H9 (cell line): ENCODE measurements around the gene NRG3. TPM values are rescaled to one million over a fixed set of nuclear protein-coding genes. Genes with fewer than 3 reads are reported as not detected.

Source experiments
- DNase-seq: peaks from one replicate; pipeline ENCODE4 v3.0.0-alpha.2; 2017
- H2AFZ ChIP-seq: one replicate; pipeline ENCODE4 v1.6.1; 2013; ENCODE audit warnings: mild to moderate bottlenecking, low read length, control low read depth, moderate library complexity
- H2AK5ac ChIP-seq: 2 replicates; pipeline ENCODE4 v1.6.1; 2013; ENCODE audit warnings: low read length, control low read depth, mixed read lengths; ENCODE audit not compliant: insufficient read length
- H2BK120ac ChIP-seq: one replicate; pipeline ENCODE4 v1.6.1; 2013; ENCODE audit warnings: low read depth, mild to moderate bottlenecking, low read length, control low read depth, inconsistent platforms; ENCODE audit not compliant: poor library complexity, severe bottlenecking
- H2BK12ac ChIP-seq: 2 replicates; pipeline ENCODE4 v1.6.1; 2013; ENCODE audit warnings: low read length, control low read depth, mixed read lengths, low read depth; ENCODE audit not compliant: insufficient read length
- H2BK15ac ChIP-seq: 2 replicates; pipeline ENCODE4 v1.6.1; 2013; ENCODE audit warnings: low read depth, low read length, control low read depth
- H2BK20ac ChIP-seq: one replicate; pipeline ENCODE4 v1.6.1; 2013; ENCODE audit warnings: low read depth, mild to moderate bottlenecking, low read length, control low read depth, inconsistent platforms; ENCODE audit not compliant: poor library complexity, severe bottlenecking
- H2BK5ac ChIP-seq: 2 replicates; pipeline ENCODE4 v1.6.1; 2013; ENCODE audit warnings: low read length, control low read depth, mixed read lengths; ENCODE audit not compliant: insufficient read length
- H3K14ac ChIP-seq: 2 replicates; pipeline ENCODE4 v1.6.1; 2013; ENCODE audit warnings: low read length, control low read depth; ENCODE audit not compliant: insufficient read depth
- H3K18ac ChIP-seq: 2 replicates; pipeline ENCODE4 v1.6.1; 2013; ENCODE audit warnings: low read depth, mild to moderate bottlenecking, mixed read lengths, low read length, control low read depth; ENCODE audit not compliant: insufficient read length
- H3K23ac ChIP-seq: 2 replicates; pipeline ENCODE4 v1.6.1; 2013; ENCODE audit warnings: low read length, control low read depth, mixed read lengths, low read depth; ENCODE audit not compliant: insufficient read length
- H3K23me2 ChIP-seq: 2 replicates; pipeline ENCODE4 v1.6.1; 2013; ENCODE audit warnings: low read depth, mild to moderate bottlenecking, mixed read lengths, low read length, control low read depth; ENCODE audit not compliant: insufficient read length, poor library complexity, severe bottlenecking
- H3K27ac ChIP-seq: 2 replicates; pipeline ENCODE4 v1.5.1; 2013; ENCODE audit warnings: low read length, control low read depth, mixed read lengths, low read depth; ENCODE audit not compliant: insufficient read length
- H3K27me3 ChIP-seq: 2 replicates; pipeline ENCODE4 v1.6.1; 2013; ENCODE audit warnings: low read length, control low read depth, inconsistent platforms; ENCODE audit not compliant: insufficient read depth
- H3K4ac ChIP-seq: 2 replicates; pipeline ENCODE4 v1.6.1; 2013; ENCODE audit warnings: low read depth, mild to moderate bottlenecking, control low read depth, inconsistent platforms, low read length, moderate library complexity
- H3K4me1 ChIP-seq: 2 replicates; pipeline ENCODE4 v1.6.1; 2013; ENCODE audit warnings: low read length, control low read depth, inconsistent platforms; ENCODE audit not compliant: insufficient read depth
- H3K4me2 ChIP-seq: 2 replicates; pipeline ENCODE4 v1.6.1; 2013; ENCODE audit warnings: low read length, control low read depth, mixed read lengths; ENCODE audit not compliant: insufficient read length, insufficient read depth
- H3K56ac ChIP-seq: 2 replicates; pipeline ENCODE4 v1.6.1; 2013; ENCODE audit warnings: low read depth, mild to moderate bottlenecking, mixed read lengths, low read length, control low read depth; ENCODE audit not compliant: insufficient read length
- H3K79me1 ChIP-seq: 2 replicates; pipeline ENCODE4 v1.6.1; 2013; ENCODE audit warnings: low read depth, mild to moderate bottlenecking, moderate library complexity, low read length, control low read depth, inconsistent platforms; ENCODE audit not compliant: insufficient read depth, poor library complexity, severe bottlenecking
- H3K79me2 ChIP-seq: 2 replicates; pipeline ENCODE4 v1.6.1; 2013; ENCODE audit warnings: low read length, control low read depth, inconsistent platforms; ENCODE audit not compliant: insufficient read depth
- H3K9ac ChIP-seq: 2 replicates; pipeline ENCODE4 v1.6.1; 2013; ENCODE audit warnings: low read length, control low read depth, mixed read lengths; ENCODE audit not compliant: insufficient read length; ENCODE audit errors: extremely low read depth
- H3K9me3 ChIP-seq: one replicate; pipeline ENCODE4 v1.6.1; 2013; ENCODE audit warnings: low read depth, low read length, inconsistent platforms; ENCODE audit not compliant: control insufficient read depth
- H3T11ph ChIP-seq: one replicate; pipeline ENCODE4 v1.6.1; 2013; ENCODE audit warnings: mild to moderate bottlenecking, low read length, control low read depth, inconsistent platforms
- H4K20me1 ChIP-seq: one replicate; pipeline ENCODE4 v1.6.1; 2013; ENCODE audit not compliant: control insufficient read depth, insufficient read length, insufficient read depth
- H4K5ac ChIP-seq: 2 replicates; pipeline ENCODE4 v1.6.1; 2013; ENCODE audit warnings: low read depth, mild to moderate bottlenecking, mixed read lengths, low read length, control low read depth; ENCODE audit not compliant: insufficient read length
- H4K8ac ChIP-seq: replicated peaks from 2 replicates; pipeline ENCODE4 v1.6.1; 2013; ENCODE audit warnings: low read length, control low read depth, mixed read lengths, low read depth; ENCODE audit not compliant: insufficient read length
- H4K91ac ChIP-seq: 2 replicates; pipeline ENCODE4 v1.6.1; 2013; ENCODE audit warnings: low read depth, mild to moderate bottlenecking, moderate library complexity, mixed read lengths, low read length, control low read depth; ENCODE audit not compliant: insufficient read length
- H3K27ac Mint-ChIP-seq, 3 experiments: 2 replicates in 2 of 3; 3 replicates in 1 of 3; pipeline ENCODE4 v1.8.0; 2020 to 2021; ENCODE audit warnings: mixed read lengths in 3 of 3, mild to moderate bottlenecking in 1 of 3, moderate library complexity in 1 of 3
- H3K27me3 Mint-ChIP-seq: 2 replicates; pipeline ENCODE4 v1.8.0; 2021; ENCODE audit warnings: low read depth, mild to moderate bottlenecking, moderate library complexity, mixed read lengths
- H3K36me3 Mint-ChIP-seq, 3 experiments: 2 replicates in 2 of 3; 3 replicates in 1 of 3; pipeline ENCODE4 v1.8.0; 2020 to 2021; ENCODE audit warnings: low read depth in 3 of 3, mixed read lengths in 3 of 3; ENCODE audit not compliant: insufficient read depth in 1 of 3
- H3K4me1 Mint-ChIP-seq, 2 experiments: 2 replicates each; pipeline ENCODE4 v1.8.0; 2020; ENCODE audit warnings: mixed read lengths in 2 of 2
- H3K4me3 Mint-ChIP-seq, 2 experiments: 2 replicates in 1 of 2; 3 replicates in 1 of 2; pipeline ENCODE4 v1.8.0; 2020 to 2021; ENCODE audit warnings: mild to moderate bottlenecking in 2 of 2, mixed read lengths in 2 of 2, moderate library complexity in 1 of 2
- H3K9me3 Mint-ChIP-seq, 2 experiments: 2 replicates in 1 of 2; 3 replicates in 1 of 2; pipeline ENCODE4 v1.8.0; 2020; ENCODE audit warnings: mild to moderate bottlenecking in 2 of 2, mixed read lengths in 2 of 2, moderate library complexity in 1 of 2
- CTCF ChIP-seq: fragments of 200-600 bp; sonication (generic); conservative IDR thresholded peaks from 3 replicates; pipeline ENCODE4 v1.8.0; 2021; ENCODE audit warnings: antibody characterized with exemption, mild to moderate bottlenecking
- WGBS: extraction: QIAGEN DNeasy Blood & Tissue Kit; methylation state at CpG from one replicate; pipeline ENCODE4 v1.1.7; 2013; ENCODE audit warnings: missing lambda C conversion rate, low lambda C conversion rate, mixed read lengths; ENCODE audit not compliant: insufficient read length; ENCODE audit errors: extremely low coverage; 5-methylcytosine and 5-hydroxymethylcytosine counted together
- total RNA-seq: library from RNA; stranded (reverse); gene quantifications from 2 replicates; pipeline ENCODE4 v1.2.1, GENCODE V29; 2021

Gene NRG3
- total RNA-seq, 1 experiment from 2014 or later: 1.6 TPM

GRCh38 chr10:82721831-82722230, 846.8 kb downstream of the NRG3 start:
- Histone ChIP-seq H3K4me2 (no peak overlapping the region), H2BK12ac (no peak overlapping the region), H3K23me2 (no peaks in the 10 kb centered on the region), H2BK15ac (no peak overlapping the region), H3K23ac (no peak overlapping the region), H3K79me2 (no peaks in the 10 kb centered on the region), H3K9ac (no peak overlapping the region), H4K8ac (no peak overlapping the region), H2AK5ac (no peak overlapping the region), H3K4me1 (no peaks in the 10 kb centered on the region), H3K18ac (no peak overlapping the region), H2BK120ac (no peak overlapping the region), H3K56ac (no peak overlapping the region), H3K14ac (no peak overlapping the region), H3K4ac (no peak overlapping the region), H3K27ac (no peak overlapping the region), H3K79me1 (no peaks in the 10 kb centered on the region), H4K20me1 (no peaks in the 10 kb centered on the region), H2BK20ac (no peak overlapping the region), H4K91ac (no peak overlapping the region), H4K5ac (no peak overlapping the region), H3T11ph (no peak overlapping the region), H3K9me3 (no peaks in the 10 kb centered on the region), H2AFZ (no peak overlapping the region), H3K27me3 (no peaks in the 10 kb centered on the region), H2BK5ac (no peak overlapping the region)
- peaks cover 8% of the 10 kb centered on the region in 2 experiments for H3K9me3 Mint-ChIP-seq
- H3K4me3 Mint-ChIP-seq: no peak overlapping the region
- H3K27ac Mint-ChIP-seq: no peak overlapping the region
- H3K4me1 Mint-ChIP-seq: no peaks in the 10 kb centered on the region
- no peaks in the 10 kb centered on the region; the same call in 1 of the 2 replicates for H3K27me3 Mint-ChIP-seq
- DNase-seq: no peak
- TF ChIP-seq CTCF: no peak
- WGBS: no CpG with 5 or more reads among the region's 1 CpG
- H3K36me3 Mint-ChIP-seq: peaks cover 1 to 10% (median 6%) of the 10 kb centered on the region in 3 experiments
